ENCODE measurements around the gene KLC1.
"Not testable (repeated sequence)": the region's sequence is repeated elsewhere in the genome, so short reads cannot be mapped to it uniquely, and the experiment has no call there.

Gene KLC1

GRCh38 chr14:103650213-103650612 is 21.2 kb downstream of the KLC1 start:
- no peak for DNase-seq (ENCODE audit: low read depth)
- no peak overlapping the region for H3K4me3 ChIP-seq (ENCODE audit: low read depth, low read length)
- no peak for TF ChIP-seq CTCF (IDR thresholded peaks at IDR 0.05; ENCODE audit: insufficient read depth, low read depth, low read length, missing control alignments)

- H3K4me3 ChIP-seq (ENCODE audit: low read depth, low read length) = no peak overlapping the region
- no peak for TF ChIP-seq CTCF (IDR thresholded peaks at IDR 0.05; ENCODE audit: insufficient read depth, low read depth, low read length, missing control alignments)
- no peak for DNase-seq (ENCODE audit: low read depth)
Observed at GRCh38 chr14:103651585-103651984, 22.6 kb downstream of the KLC1 start.

DNA sequence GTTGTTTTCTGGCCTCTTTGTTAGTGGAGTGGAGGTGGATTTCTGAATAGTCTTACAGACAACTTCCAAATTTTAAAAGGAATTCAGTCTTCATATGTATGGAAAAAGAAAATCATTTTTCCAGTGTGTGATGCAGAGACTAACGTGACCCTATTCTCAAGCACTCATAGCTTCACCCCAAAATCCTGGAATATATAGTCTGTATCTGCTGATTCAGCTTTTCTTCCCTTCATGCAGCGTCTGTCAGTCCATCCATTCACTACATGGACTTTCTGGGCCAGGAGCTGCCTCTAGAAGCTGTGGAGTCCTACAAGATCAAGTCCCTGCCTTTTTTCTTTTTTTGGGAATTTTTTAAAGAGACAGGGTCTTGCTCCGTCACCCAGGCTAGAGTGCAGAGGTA is 23.8 kb downstream of the KLC1 start:
- H3K4me3 ChIP-seq (ENCODE audit: low read depth, low read length) = no peak overlapping the region
- no peak for DNase-seq (ENCODE audit: low read depth)
- TF ChIP-seq CTCF (IDR thresholded peaks at IDR 0.05; ENCODE audit: insufficient read depth, low read depth, low read length, missing control alignments) = no peak

- H3K4me3 ChIP-seq (ENCODE audit: low read depth, low read length); DNase-seq (ENCODE audit: low read depth): not testable (repeated sequence)
Observed at GRCh38 chr14:103653336-103653735, 24.3 kb downstream of the KLC1 start.

- DNase-seq (ENCODE audit: low read depth) = no peak
- TF ChIP-seq CTCF (IDR thresholded peaks at IDR 0.05; ENCODE audit: insufficient read depth, low read depth, low read length, missing control alignments) = no peak
- no peak overlapping the region for H3K4me3 ChIP-seq (ENCODE audit: low read depth, low read length)
Observed at GRCh38 chr14:103653805-103654204, 24.8 kb downstream of the KLC1 start.

- no peak overlapping the region for H3K4me3 ChIP-seq (ENCODE audit: low read depth, low read length)
- TF ChIP-seq CTCF (IDR thresholded peaks at IDR 0.05; ENCODE audit: insufficient read depth, low read depth, low read length, missing control alignments) = no peak
- DNase-seq (ENCODE audit: low read depth) = no peak
Observed at GRCh38 chr14:103654619-103655018, 25.6 kb downstream of the KLC1 start.

DNA sequence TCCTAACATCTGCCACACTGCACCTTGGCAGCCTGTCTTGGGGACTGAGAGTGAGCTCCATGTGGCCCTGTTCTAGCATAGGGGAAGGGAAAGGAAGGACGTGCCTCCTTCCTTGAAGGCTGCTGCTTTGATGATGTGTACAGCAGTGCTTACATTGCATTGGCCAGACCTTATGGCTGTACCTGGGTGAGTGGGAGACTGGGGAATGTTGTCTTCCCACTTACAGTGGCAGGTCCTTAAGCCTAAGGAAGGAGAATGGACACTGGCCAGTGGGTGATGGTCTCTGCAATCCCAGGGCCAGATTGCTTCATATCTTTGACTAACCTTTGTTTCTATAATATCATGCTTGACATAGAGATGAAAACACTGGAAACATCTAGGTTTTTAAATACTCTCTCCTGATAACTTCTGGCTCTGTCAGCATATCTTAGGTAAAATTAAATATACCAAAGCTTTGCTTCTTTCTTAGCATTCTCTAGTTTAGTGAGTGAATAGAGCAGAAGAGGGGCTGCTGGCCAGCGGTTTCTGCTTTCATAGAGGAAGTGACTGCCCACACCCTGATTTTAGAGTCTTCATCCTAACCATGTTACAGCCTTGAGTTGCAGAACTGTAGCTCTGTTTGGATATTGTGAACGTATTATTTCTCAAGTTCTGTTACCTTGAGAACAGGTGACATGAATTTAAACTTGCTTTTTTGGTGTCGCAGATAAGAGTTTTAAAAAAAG is 27.2 kb downstream of the KLC1 start:
- no peak overlapping the region for H3K4me3 ChIP-seq (ENCODE audit: low read depth, low read length)
- TF ChIP-seq CTCF (IDR thresholded peaks at IDR 0.05; ENCODE audit: insufficient read depth, low read depth, low read length, missing control alignments) = no peak
- DNase-seq (ENCODE audit: low read depth) = peak; percentile 20
